ENCODE data around the gene KCTD11. TPM values are rescaled to one million over a fixed set of nuclear protein-coding genes. Genes with fewer than 3 reads are reported as not detected.

KCTD11 gene
- total and polyA plus RNA-seq, 2 of the 13 experiments (the other 11 are each of a cell fraction or from before 2014, with no cell fraction given): 1.6 to 2.6 TPM

DNA sequence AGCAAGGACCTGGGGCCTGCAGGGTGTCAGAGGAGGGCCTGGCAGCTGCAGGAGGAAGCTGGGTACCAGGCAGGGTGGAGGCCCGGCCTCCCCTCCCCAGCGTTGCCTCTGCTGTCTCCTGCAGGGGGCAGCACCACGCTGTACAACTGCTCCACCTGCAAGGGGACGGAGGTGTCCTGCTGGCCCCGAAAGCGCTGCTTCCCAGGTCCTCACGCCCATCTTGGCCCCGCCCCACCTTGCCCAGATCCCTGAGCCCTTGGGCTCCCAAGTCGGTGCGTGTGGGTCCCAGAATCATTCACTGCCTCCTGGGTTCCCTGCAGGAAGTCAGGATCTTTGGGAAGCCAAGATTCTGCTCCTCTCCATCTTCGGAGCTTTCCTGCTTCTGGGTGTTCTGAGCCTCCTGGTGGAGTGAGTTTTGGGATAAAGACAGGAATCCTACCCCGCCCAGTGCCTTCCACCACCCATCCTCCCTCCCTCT lies 4.1 kb downstream of the KCTD11 start (continued):
- TF ChIP-seq, protein P1, sequence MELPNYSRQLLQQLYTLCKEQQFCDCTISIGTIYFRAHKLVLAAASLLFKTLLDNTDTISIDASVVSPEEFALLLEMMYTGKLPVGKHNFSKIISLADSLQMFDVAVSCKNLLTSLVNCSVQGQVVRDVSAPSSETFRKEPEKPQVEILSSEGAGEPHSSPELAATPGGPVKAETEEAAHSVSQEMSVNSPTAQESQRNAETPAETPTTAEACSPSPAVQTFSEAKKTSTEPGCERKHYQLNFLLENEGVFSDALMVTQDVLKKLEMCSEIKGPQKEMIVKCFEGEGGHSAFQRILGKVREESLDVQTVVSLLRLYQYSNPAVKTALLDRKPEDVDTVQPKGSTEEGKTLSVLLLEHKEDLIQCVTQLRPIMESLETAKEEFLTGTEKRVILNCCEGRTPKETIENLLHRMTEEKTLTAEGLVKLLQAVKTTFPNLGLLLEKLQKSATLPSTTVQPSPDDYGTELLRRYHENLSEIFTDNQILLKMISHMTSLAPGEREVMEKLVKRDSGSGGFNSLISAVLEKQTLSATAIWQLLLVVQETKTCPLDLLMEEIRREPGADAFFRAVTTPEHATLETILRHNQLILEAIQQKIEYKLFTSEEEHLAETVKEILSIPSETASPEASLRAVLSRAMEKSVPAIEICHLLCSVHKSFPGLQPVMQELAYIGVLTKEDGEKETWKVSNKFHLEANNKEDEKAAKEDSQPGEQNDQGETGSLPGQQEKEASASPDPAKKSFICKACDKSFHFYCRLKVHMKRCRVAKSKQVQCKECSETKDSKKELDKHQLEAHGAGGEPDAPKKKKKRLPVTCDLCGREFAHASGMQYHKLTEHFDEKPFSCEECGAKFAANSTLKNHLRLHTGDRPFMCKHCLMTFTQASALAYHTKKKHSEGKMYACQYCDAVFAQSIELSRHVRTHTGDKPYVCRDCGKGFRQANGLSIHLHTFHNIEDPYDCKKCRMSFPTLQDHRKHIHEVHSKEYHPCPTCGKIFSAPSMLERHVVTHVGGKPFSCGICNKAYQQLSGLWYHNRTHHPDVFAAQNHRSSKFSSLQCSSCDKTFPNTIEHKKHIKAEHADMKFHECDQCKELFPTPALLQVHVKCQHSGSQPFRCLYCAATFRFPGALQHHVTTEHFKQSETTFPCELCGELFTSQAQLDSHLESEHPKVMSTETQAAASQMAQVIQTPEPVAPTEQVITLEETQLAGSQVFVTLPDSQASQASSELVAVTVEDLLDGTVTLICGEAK (IDR thresholded peaks at IDR 0.05): no peak
- TF ChIP-seq, protein P1 (CRISPR knock-in tag; IDR thresholded peaks at IDR 0.05): 0 out of 2 replicates have a peak, but pooled peaks have one; percentile 36
- TF ChIP-seq SOX5 (CRISPR knock-in tag; IDR thresholded peaks at IDR 0.05; ENCODE audit: borderline replicate concordance) (no peak), EED (CRISPR knock-in tag; IDR thresholded peaks at IDR 0.05) (no peak), HNRNPL (IDR thresholded peaks at IDR 0.05; ENCODE audit: low read depth, low read length) (peak; percentile 70; the same call in 1 of the 2 replicates), MAZ (IDR thresholded peaks at IDR 0.05; ENCODE audit: borderline replicate concordance, low read depth, low read length) (peak; percentile 49; the same call in 1 of the 2 replicates), MAZ (CRISPR knock-in tag; IDR thresholded peaks at IDR 0.05; ENCODE audit: low read depth) (peak; percentile 79), TSC22D2 (CRISPR knock-in tag; IDR thresholded peaks at IDR 0.05; ENCODE audit: borderline replicate concordance) (no peak), TBP (CRISPR knock-in tag; IDR thresholded peaks at IDR 0.05) (no peak), ZKSCAN5 (CRISPR knock-in tag; IDR thresholded peaks at IDR 0.05) (no peak), SALL1 (CRISPR knock-in tag; IDR thresholded peaks at IDR 0.05) (peak; percentile 57), ZNF879 (CRISPR knock-in tag; IDR thresholded peaks at IDR 0.05) (no peak), GABPB1 (CRISPR knock-in tag; IDR thresholded peaks at IDR 0.05) (peak; percentile 68), MIER3 (CRISPR knock-in tag; IDR thresholded peaks at IDR 0.05; ENCODE audit: borderline replicate concordance) (peak; percentile 65; the same call in 1 of the 2 replicates), ZBTB39 (CRISPR knock-in tag; IDR thresholded peaks at IDR 0.05) (no peak), TBX3 (IDR thresholded peaks at IDR 0.05; ENCODE audit: borderline replicate concordance) (no peak)
- TF ChIP-seq, protein P2, sequence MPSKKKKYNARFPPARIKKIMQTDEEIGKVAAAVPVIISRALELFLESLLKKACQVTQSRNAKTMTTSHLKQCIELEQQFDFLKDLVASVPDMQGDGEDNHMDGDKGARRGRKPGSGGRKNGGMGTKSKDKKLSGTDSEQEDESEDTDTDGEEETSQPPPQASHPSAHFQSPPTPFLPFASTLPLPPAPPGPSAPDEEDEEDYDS (CRISPR knock-in tag; IDR thresholded peaks at IDR 0.05): no peak
- TF ChIP-seq, protein P3, sequence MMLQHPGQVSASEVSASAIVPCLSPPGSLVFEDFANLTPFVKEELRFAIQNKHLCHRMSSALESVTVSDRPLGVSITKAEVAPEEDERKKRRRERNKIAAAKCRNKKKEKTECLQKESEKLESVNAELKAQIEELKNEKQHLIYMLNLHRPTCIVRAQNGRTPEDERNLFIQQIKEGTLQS (CRISPR knock-in tag; IDR thresholded peaks at IDR 0.05): peak; percentile 43; the same call in 1 of the 2 replicates
- TF ChIP-seq, protein P4, sequence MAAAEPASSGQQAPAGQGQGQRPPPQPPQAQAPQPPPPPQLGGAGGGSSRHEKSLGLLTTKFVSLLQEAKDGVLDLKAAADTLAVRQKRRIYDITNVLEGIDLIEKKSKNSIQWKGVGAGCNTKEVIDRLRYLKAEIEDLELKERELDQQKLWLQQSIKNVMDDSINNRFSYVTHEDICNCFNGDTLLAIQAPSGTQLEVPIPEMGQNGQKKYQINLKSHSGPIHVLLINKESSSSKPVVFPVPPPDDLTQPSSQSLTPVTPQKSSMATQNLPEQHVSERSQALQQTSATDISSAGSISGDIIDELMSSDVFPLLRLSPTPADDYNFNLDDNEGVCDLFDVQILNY (CRISPR knock-in tag; conservative IDR thresholded peaks at IDR 0.05): no peak
